Heart left ventricle (tissue), 13 donors: Measurements from ENCODE around the gene C3.

Experiments
- CTCF ChIP-seq, 12 donors: fragments of 200-600 bp; sonication (generic) in 4 of 12; IDR thresholded peaks; one replicate each; pipeline versions ENCODE4 v1.5.0 to v1.8.0; 2018 to 2022; ENCODE audit warnings: antibody characterized with exemption in 12 of 12, mild to moderate bottlenecking in 5 of 12
- POLR2A ChIP-seq, 2 donors: fragments of 450-650 bp; IDR thresholded peaks; one replicate each; pipeline ENCODE4 v1.6.1; 2017; ENCODE audit warnings: antibody characterized with exemption in 2 of 2, mild to moderate bottlenecking in 2 of 2, moderate library complexity in 2 of 2
- donor health status: ischemic (EF 13 %, LVEDD 7.1; RV severe dilation, severe dysfunction).
- donor health status: DM: no; HTN: yes; CAD: no.
- donor health status: DM: no; HTN: no; CAD: no.
- donor health status: ischemic (EF 25% LVEDD 6.9; RV normal size, moderate dysfunction).
- donor health status: ischemic (EF 25% LVEDD 5.7; RV mildly dilated, moderate dysfunction).
- donor health status: ischemic (EF 35%, LVEDD 5.7; RV mildly dilated, moderate dysfunction).
- donor health status: nonischemic (EF 11% LVEDD 7.7; RV severe dilation, severe dysfunction).
- donor health status: DM: yes; HTN: yes; CAD: no.
- donor health status: PGD.
- donor health status: ischemic (EF 29% LVEDD 5.4; RV normal size, mild dysfunction).
- donor health status: nonischemic (EF 23%, LVEDD 6.1; RV moderate dilation, normal function).

GRCh38 chr19:6733338-6734095 is 13.1 kb upstream of the C3 start:
- TF ChIP-seq POLR2A (IDR thresholded peaks at IDR 0.05) (no peak), CTCF (IDR thresholded peaks at IDR 0.05) (peak in 8 of 12 donors; percentile 6 to 44 (median 19))
